GM18861 (cell line): ENCODE results near the gene LGALSL.
"Not testable (repeated sequence)": the region's sequence is repeated elsewhere in the genome, so short reads cannot be mapped to it uniquely, and the experiment has no call there.

ENCODE experiments used
- ATAC-seq: cut with Tn5 transposase; IDR thresholded peaks from one replicate; pipeline ENCODE4 v1.9.1; 2021; ENCODE audit not compliant: unreplicated experiment

LGALSL gene

DNA sequence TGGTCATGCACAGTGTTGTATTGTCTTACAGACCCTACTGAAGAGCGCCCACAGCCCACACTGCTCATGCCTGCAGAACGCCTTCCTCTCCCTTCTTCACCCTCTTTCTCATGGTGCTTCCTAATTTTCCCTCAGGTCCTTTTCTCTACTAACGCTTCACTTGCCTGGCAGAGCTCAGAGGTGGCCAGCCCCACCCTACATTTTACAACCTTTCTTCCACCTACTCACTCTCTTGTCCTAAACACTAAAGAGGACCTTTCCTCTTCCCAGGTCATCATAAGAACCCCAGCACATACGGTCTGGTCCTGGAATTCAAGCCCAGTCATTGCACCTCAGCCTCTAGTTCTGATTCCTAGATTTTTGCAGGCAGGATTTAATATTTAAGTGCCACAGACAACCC lies 11.7 kb upstream of the LGALSL start:
- no peak for ATAC-seq

GRCh38 chr2:64442801-64443429 lies 11.0 kb upstream of the LGALSL start:
- ATAC-seq, result no peak

DNA sequence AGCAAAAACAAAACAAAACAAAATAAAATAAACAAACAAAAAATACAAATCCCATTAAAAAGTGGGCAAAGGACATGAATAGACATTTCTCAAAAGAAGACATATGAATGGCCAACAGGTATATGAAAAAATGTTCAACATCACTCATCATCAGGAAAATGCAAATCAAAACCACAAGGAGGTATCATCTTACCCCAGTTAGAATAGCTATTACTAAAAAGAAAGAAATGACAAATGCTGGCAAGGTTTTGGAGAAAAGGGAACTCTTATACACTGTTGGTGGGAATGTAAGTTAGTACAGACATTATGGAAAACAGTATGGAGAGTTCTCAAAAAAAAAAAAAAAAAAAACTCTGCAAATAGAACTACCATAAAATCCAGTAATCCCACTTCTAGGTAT lies 8.0 kb upstream of the LGALSL start:
- ATAC-seq, result not testable (repeated sequence)

- ATAC-seq, result no peak
Measured at GRCh38 chr2:64447317-64448040, 6.5 kb upstream of the LGALSL start.

GRCh38 chr2:64448041-64448426 lies 5.9 kb upstream of the LGALSL start:
- ATAC-seq, result no peak

DNA sequence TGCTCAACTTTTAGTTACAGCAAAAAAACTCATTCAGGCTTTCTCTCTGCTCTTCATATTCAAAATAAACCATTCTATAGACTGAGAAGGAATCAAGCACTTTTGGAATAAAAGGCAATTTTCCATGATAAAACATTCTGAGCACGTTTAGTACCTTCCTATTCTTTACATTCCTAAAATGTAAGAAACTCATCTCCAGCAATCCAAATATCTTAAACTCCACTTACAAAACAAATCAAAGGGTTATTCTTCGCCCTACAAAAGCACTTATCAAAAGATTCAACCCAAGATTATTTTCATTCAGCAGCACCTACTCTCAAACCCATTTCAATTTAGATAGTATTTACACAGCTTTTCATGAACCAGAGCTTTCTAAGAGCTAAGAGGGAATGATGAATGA lies 2.9 kb upstream of the LGALSL start:
- ATAC-seq, result no peak

DNA sequence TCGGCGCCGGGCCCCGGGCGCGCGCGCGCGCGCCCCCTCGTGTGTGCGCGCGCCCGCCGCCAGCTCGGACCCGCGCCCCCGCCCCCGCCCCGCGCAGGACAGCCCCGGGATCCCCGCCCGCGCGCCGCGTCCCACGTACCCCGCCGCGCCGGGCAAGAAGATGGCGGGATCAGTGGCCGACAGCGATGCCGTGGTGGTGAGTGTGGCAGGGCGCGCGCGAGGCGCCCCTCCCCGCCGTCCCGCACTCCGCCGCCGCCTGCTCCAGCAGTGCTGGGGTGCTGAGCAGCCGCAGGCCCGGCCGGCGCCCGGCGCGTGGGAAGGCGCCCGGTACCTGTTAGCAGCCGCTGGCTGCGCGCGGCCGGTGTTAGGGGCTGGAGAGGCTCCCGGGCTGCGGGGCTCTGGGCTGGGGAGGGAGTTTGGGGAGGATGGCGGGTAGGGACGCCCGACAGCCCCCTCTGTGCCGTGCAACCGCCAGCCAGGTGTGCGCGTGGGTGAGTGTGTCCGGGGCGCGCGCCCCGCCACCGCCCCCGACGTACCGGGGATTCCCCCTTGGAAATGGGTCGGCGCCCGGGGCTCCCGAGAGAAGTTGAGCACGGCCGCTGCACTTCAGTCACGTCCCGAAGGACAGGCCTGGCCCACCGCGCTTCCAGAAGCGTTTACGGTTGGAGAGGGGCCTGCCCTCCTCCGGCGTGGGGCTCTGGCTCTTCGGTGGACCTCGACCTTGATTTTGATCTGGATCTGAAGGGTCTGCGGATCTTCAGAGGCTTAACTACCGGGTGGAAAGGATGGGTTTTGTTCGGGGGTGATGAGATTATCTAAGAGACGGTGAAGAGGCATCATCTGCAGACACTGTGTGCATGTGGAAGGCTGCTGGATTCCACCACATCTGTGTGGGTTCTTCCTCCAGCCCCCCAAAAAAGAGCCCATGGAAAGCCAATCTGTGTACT lies 697 bp downstream of the LGALSL start:
- no peak for ATAC-seq

GRCh38 chr2:64455545-64455944 lies 1.6 kb downstream of the LGALSL start:
- ATAC-seq, result no peak

GRCh38 chr2:64456293-64456692 lies 2.3 kb downstream of the LGALSL start:
- no peak for ATAC-seq

DNA sequence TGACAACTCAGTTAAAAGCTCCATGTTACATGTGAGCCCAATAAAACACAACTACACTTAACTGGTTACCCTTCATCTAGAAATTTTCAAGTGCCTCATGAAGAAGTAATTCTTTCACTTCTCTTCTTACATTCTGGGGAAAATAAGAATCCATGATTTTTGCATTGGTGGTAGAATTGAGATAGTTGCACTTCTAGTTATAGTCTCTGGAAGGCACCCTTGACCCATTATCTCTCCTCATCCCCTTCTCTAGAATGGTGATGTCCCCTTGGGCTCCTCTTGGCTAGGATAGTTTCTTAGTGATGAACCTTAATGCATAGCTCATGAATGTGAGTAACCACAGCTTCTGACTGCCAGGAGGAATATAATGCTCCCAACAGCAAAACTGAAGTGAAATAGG lies 3.6 kb downstream of the LGALSL start:
- ATAC-seq, result no peak

DNA sequence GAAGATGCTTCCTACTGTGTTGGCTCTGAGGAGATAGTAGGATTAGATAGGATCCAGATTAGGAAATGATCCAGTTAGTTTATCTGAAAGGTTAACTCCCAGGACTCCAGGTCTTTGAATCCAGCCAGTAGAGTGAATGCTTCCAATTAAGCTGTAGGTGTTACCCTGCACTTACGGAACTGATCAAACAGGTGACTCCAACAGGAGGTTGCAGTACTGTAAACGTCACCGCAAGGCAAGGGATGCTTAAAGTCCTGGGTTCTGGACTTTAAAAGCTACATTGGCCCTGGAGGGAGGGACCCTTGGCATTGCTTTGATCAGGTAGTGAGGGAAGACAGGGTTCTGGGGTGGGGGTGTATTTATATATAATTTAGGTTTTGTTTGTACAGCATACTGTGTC lies 5.6 kb downstream of the LGALSL start:
- no peak for ATAC-seq

DNA sequence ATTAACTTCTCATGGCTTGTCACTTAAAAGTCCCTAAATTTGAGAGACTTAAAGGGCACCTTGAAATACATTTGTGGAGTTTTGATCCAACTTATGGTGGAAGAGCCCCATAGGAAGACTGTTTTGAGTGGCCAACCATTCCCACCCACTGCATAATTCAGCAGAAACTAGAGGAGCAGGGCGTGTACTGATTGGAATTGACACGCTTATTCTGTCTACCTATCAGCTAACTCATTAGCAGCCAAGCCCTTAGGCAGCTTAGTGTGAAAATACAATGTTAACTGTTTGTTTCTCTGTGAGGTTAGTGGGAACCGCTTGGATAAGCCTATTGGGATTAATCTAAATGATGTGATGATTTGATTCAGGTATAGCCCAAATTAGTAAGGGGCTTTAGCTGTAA lies 6.4 kb downstream of the LGALSL start:
- ATAC-seq, result no peak

DNA sequence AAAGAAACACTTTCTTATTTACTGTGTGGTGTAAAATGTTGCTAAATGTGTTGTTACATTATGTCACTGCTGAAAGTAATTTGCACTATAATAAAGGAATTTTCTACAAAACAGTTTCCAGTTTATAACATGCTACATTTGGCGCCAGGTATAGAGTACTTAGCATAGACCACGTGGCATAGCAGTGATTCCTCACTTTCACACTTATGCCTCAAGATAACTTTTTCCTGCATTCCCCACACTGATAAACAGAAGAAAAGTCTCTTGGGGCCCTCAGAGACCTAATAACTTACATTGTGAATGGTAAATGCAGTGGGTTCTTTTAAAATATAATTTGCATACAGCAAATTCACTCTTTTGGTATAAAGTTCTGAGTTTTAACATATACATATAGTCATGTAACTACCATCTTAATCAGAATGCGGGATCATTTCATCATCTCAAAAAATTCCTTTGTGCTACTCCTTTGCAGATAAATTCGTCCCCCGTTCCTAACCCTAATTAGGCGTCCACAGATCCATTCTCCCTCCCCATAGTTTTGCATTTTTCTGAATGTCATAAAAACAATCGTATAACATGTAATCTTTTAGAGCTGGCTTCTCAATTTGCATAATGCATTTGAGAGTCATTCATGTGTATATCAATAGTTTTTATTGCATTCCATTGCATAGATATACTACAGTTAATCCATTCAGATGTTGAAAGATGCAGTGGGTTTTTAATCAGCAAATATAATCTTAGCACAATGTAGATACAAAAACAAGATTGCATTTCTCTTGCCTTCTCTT lies 7.5 kb downstream of the LGALSL start:
- ATAC-seq, result no peak

DNA sequence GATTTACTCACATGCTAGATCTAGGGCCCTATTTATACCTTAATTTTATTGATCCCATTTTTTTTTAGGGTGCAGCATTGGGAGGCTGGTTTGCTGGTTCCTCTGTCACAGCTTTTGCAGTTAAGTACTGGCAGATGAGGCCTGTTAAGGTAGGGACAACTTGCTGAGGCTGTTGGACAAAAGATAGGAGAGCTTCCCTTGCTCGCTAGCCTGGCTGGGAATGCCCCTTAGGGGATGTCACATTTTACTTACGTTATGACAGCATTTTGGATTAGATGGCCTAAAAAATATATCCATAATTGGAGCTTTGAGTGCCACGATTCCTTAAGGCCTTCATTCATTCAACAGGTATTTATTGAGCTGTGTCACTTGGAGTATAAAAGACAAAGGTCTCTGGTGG lies 8.2 kb downstream of the LGALSL start:
- no peak for ATAC-seq

DNA sequence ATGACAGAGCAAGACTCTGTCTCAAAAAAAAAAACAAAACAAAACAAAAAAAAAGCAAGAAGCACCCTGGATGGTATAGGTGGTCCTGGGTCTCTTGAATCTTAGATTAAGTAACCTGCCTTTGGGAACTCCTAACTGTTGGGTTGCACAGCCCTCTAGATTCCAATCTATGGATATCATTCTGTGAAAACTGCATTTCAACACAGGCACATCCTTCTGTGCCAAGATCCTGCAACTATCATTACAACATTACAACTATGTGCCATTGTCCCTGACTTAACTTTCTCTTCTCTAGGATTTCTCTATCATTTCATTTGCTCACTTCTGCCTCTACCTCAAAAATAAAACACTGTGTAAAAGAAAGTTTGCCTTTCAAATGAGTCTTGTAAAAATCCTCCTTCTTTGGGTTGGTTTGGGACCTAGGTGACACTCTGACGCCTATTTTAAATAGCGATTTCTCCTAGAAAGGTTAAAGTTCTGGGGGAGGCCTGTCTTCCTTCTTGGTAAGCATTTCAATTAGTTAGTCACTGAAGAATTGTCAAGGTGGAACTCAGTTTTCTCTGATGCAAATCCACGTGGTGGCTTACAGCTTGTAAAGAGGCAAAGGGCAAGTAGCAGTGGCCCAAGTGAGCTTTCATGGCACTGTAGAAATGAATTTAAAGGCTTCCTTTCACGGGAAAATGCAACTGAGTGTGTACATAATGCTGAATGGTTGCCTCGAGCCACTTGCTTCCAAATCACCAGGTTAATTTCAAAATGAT lies 9.2 kb downstream of the LGALSL start:
- no peak for ATAC-seq

DNA sequence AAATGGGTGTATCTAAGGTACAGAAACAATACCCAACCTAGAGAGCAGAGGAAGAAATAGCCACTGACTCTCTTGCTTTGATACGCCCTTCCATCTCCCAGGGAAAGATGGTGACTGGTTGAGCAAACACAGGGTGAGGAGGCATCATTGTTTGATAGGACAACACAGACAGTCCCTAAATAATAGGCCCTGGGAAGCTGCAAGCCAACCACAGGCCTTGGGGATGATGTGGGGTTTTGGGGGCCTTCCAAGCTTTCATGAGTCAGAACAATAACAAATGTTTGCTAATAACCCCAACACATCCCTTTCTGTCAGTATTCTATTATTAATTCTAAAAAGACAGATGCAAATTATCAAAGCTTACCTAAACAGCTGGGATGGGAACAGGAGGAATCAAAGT lies 9.8 kb downstream of the LGALSL start:
- ATAC-seq, result no peak

DNA sequence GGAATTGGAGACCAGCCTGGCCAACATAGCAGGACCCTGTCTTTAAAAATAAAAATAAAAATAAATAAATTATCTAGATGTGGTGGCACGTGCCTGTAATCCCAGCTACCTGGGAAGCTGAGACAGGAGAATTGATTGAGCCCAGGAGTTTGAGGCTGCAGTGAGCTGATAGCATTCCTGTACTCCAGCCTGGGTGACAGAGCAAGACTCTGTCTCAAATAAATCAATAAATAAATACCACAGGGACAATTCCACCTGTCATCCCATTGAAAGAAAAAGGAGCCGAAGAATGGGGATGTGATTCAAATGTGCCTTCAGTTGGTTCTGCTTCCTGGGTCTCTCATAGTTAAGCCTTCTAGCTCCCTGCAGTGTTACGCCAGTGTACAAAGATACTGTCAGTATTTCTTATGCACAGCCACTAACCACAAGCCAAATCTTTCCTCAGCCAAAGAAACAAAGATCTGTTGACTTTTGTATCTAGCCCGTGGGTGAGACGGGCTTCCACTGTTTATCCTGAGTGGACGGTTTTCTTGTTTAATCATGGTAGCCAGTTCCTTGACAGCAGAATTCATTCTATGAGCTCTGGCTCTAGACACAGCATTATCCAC lies 12.6 kb downstream of the LGALSL start:
- ATAC-seq, result no peak

GRCh38 chr2:64467096-64467843 lies 13.3 kb downstream of the LGALSL start:
- no peak for ATAC-seq

GRCh38 chr2:64469261-64469660 lies 15.3 kb downstream of the LGALSL start:
- no peak for ATAC-seq
